Skeletal muscle tissue (tissue), 4 donors: ENCODE measurements around the gene GABARAP. TPM values are rescaled to one million over a fixed set of nuclear protein-coding genes. Genes with fewer than 3 reads are reported as not detected.

Experiments
- H3K27ac ChIP-seq: one replicate; pipeline ENCODE4 v1.7.0; 2013; ENCODE audit warnings: mild to moderate bottlenecking, low read depth, low read length, inconsistent platforms
- H3K27me3 ChIP-seq, 3 donors: one replicate each; pipeline ENCODE4 v1.7.0; 2013; ENCODE audit warnings: low read length in 3 of 3; ENCODE audit not compliant: control insufficient read depth in 3 of 3, insufficient read depth in 3 of 3
- H3K36me3 ChIP-seq, 3 donors: one replicate each; pipeline ENCODE4 v1.7.0; 2013; ENCODE audit warnings: low read length in 3 of 3; ENCODE audit not compliant: control insufficient read depth in 3 of 3, insufficient read depth in 3 of 3
- H3K4me1 ChIP-seq, 3 donors: one replicate each; pipeline ENCODE4 v1.7.0; 2013; ENCODE audit warnings: low read length in 3 of 3, mild to moderate bottlenecking in 3 of 3; ENCODE audit not compliant: control insufficient read depth in 3 of 3, insufficient read depth in 3 of 3
- H3K4me3 ChIP-seq, 3 donors: one replicate each; pipeline ENCODE4 v1.7.0; 2013; ENCODE audit warnings: low read length in 3 of 3
- H3K9ac ChIP-seq, 3 donors: one replicate each; pipeline ENCODE4 v1.7.0; 2013; ENCODE audit warnings: low read length in 3 of 3, mild to moderate bottlenecking in 3 of 3, moderate library complexity in 2 of 3, low read depth in 1 of 3
- H3K9me3 ChIP-seq, 3 donors: one replicate each; pipeline ENCODE4 v1.7.0; 2013; ENCODE audit warnings: low read length in 3 of 3; ENCODE audit not compliant: control insufficient read depth in 3 of 3
- total RNA-seq: library from RNA; depleted of rRNA; stranded (reverse); fragments of >200 nt; gene quantifications from one replicate; pipeline ENCODE4 v1.2.3, GENCODE V29; 2014
- donor health status: Osteomylitis.

GABARAP gene
- total RNA-seq, 1 donor from 2014 or later = 259 TPM

- H3K27ac ChIP-seq = no peak overlapping the region
- H3K27me3 ChIP-seq = no peaks in the 10 kb centered on the region
- H3K4me1 ChIP-seq = peaks cover 43 to 48% (median 45%) of the 10 kb centered on the region in 3 donors
- no peak overlapping the region for H3K4me3 ChIP-seq
- H3K9ac ChIP-seq = peak overlapping the region in 1 of 3 donors; percentile 45
- H3K36me3 ChIP-seq = peaks cover 77 to 85% (median 79%) of the 10 kb centered on the region in 3 donors
- no peaks in the 10 kb centered on the region for H3K9me3 ChIP-seq
Measured at GRCh38 chr17:7224661-7225111, 17.6 kb downstream of the GABARAP start.

GRCh38 chr17:7224110-7224509, 18.1 kb downstream of the GABARAP start:
- H3K36me3 ChIP-seq = peaks cover 71 to 79% (median 73%) of the 10 kb centered on the region in 3 donors
- no peaks in the 10 kb centered on the region for H3K27me3 ChIP-seq
- H3K4me1 ChIP-seq = peaks cover 48 to 53% (median 50%) of the 10 kb centered on the region in 3 donors
- no peaks in the 10 kb centered on the region for H3K9me3 ChIP-seq
- peak overlapping the region in 2 of 3 donors; percentile 45 to 51 for H3K9ac ChIP-seq
- no peak overlapping the region for H3K4me3 ChIP-seq
- H3K27ac ChIP-seq = no peak overlapping the region

- H3K36me3 ChIP-seq = peaks cover 67 to 73% (median 70%) of the 10 kb centered on the region in 3 donors
- no peaks in the 10 kb centered on the region for H3K9me3 ChIP-seq
- peak overlapping the region in 2 of 3 donors; percentile 40 to 51 for H3K9ac ChIP-seq
- peaks cover 54 to 58% (median 55%) of the 10 kb centered on the region in 3 donors for H3K4me1 ChIP-seq
- no peaks in the 10 kb centered on the region for H3K27me3 ChIP-seq
- no peak overlapping the region for H3K4me3 ChIP-seq
- no peak overlapping the region for H3K27ac ChIP-seq
Measured at GRCh38 chr17:7223375-7223774, 18.9 kb downstream of the GABARAP start.

GRCh38 chr17:7222972-7223292, 19.3 kb downstream of the GABARAP start:
- Histone ChIP-seq H3K27me3 (no peaks in the 10 kb centered on the region), H3K9me3 (no peaks in the 10 kb centered on the region), H3K4me1 (peaks cover 58 to 63% (median 60%) of the 10 kb centered on the region in 3 donors), H3K9ac (no peak overlapping the region), H3K27ac (no peak overlapping the region), H3K4me3 (no peak overlapping the region), H3K36me3 (peaks cover 63 to 70% (median 69%) of the 10 kb centered on the region in 3 donors)

- H3K4me1 ChIP-seq = peaks cover 62 to 67% (median 64%) of the 10 kb centered on the region in 3 donors
- peak overlapping the region; percentile 16 for H3K27ac ChIP-seq
- H3K36me3 ChIP-seq = peaks cover 57 to 67% (median 64%) of the 10 kb centered on the region in 3 donors
- no peaks in the 10 kb centered on the region for H3K9me3 ChIP-seq
- peak overlapping the region in 1 of 3 donors; percentile 96 for H3K9ac ChIP-seq
- peak overlapping the region in 1 of 3 donors; percentile 29 for H3K4me3 ChIP-seq
- no peaks in the 10 kb centered on the region for H3K27me3 ChIP-seq
Measured at GRCh38 chr17:7222093-7222971, 19.9 kb downstream of the GABARAP start.

GRCh38 chr17:7221278-7222092, 20.8 kb downstream of the GABARAP start:
- peaks cover 67 to 69% (median 68%) of the 10 kb centered on the region in 3 donors for H3K4me1 ChIP-seq
- H3K9me3 ChIP-seq = no peaks in the 10 kb centered on the region
- peaks cover 49 to 58% (median 55%) of the 10 kb centered on the region in 3 donors for H3K36me3 ChIP-seq
- peak overlapping the region; percentile 95 for H3K27ac ChIP-seq
- H3K27me3 ChIP-seq = no peaks in the 10 kb centered on the region
- peak overlapping the region; percentile 78 to 92 (median 86) for H3K4me3 ChIP-seq
- peak overlapping the region; percentile 29 to 96 (median 92) for H3K9ac ChIP-seq

- Histone ChIP-seq H3K4me3 (peak overlapping the region; percentile 78 to 92 (median 86)), H3K27me3 (no peaks in the 10 kb centered on the region), H3K27ac (peak overlapping the region; percentile 95), H3K9ac (peak overlapping the region; percentile 89 to 96 (median 92)), H3K36me3 (peaks cover 45 to 52% (median 48%) of the 10 kb centered on the region in 3 donors), H3K4me1 (peaks cover 73 to 76% (median 75%) of the 10 kb centered on the region in 3 donors), H3K9me3 (no peaks in the 10 kb centered on the region)
Measured at GRCh38 chr17:7220593-7221277, 21.5 kb downstream of the GABARAP start.

GRCh38 chr17:7219812-7220592, 22.2 kb downstream of the GABARAP start, which contains the start of the genes ACADVL and DLG4:
ACADVL (plus strand) TSS chr17:7219938; CDS start chr17:7219985, 47 bp downstream.
DLG4 (minus strand) TSS chr17:7219836.
- peak within 1 kb of the TSS; percentile 78 to 92 (median 86) for H3K4me3 ChIP-seq
- H3K27ac ChIP-seq = peak within 1 kb of the TSS; percentile 95
- H3K4me1 ChIP-seq = peaks cover 79 to 81% (median 80%) of the 10 kb centered on the region in 3 donors
- peaks cover 38 to 46% (median 41%) of the 10 kb centered on the region in 3 donors for H3K36me3 ChIP-seq
- peak within 1 kb of the TSS; percentile 89 to 96 (median 92) for H3K9ac ChIP-seq
- H3K9me3 ChIP-seq = no peaks in the 10 kb centered on the region
- no peaks in the 10 kb centered on the region for H3K27me3 ChIP-seq
